Gastrocnemius medialis (tissue), 4 donors: ENCODE data around the gene GHRHR. TPM values are rescaled to one million over a fixed set of nuclear protein-coding genes. Genes with fewer than 3 reads are reported as not detected.
A peak's percentile ranks its signal among the peaks of the same experiment; 100 is the strongest.

Experiments
- ATAC-seq, 2 donors: fragments of 150-250 bp; one replicate each; pipeline ENCODE4 v1.9.1; 2016
- DNase-seq, 2 donors: peaks; one replicate each; pipeline ENCODE4 v3.0.0-alpha.2; 2019
- H3K27ac ChIP-seq, 4 donors: fragments of 200-600 bp; sonication (generic); 1 replicate in 1 of 4; 2 replicates in 3 of 4; pipeline ENCODE4 v1.5.1; 2016 to 2018; ENCODE audit warnings: mild to moderate bottlenecking in 2 of 4, moderate library complexity in 1 of 4
- H3K27me3 ChIP-seq, 3 donors: fragments of 200-600 bp; sonication (generic) in 2 of 3; 1 replicate in 1 of 3; 2 replicates in 2 of 3; pipeline versions ENCODE4 v1.5.1 to v1.6.0; 2016 to 2019; ENCODE audit warnings: mild to moderate bottlenecking in 1 of 3, moderate library complexity in 1 of 3
- H3K36me3 ChIP-seq, 2 donors: fragments of 200-600 bp; sonication (generic) in 1 of 2; one replicate each; pipeline ENCODE4 v1.5.1; 2017 to 2018
- H3K4me1 ChIP-seq, 2 donors: fragments of 200-600 bp; sonication (generic) in 1 of 2; one replicate each; pipeline ENCODE4 v1.5.1; 2016 to 2017; ENCODE audit warnings: mild to moderate bottlenecking in 2 of 2
- H3K4me3 ChIP-seq, 4 donors: fragments of 200-600 bp; sonication (generic) in 3 of 4; 1 replicate in 1 of 4; 2 replicates in 3 of 4; pipeline ENCODE4 v1.5.1; 2016 to 2019; ENCODE audit warnings: mild to moderate bottlenecking in 2 of 4
- H3K9me3 ChIP-seq, 3 donors: fragments of 200-600 bp; sonication (generic) in 2 of 3; 1 replicate in 1 of 3; 2 replicates in 2 of 3; pipeline ENCODE4 v1.5.1; 2016 to 2019
- POLR2A ChIP-seq, 2 donors: fragments of 450-650 bp; IDR thresholded peaks; one replicate each; pipeline ENCODE4 v1.6.1; 2017; ENCODE audit warnings: antibody characterized with exemption in 2 of 2, mild to moderate bottlenecking in 2 of 2, moderate library complexity in 2 of 2
- in situ Hi-C, 4 donors: fragments of 200-750 bp; cut with MboI; loops; one replicate each; pipeline versions ENCODE4 v1.15.0 to v1.8.0; 2017; ENCODE audit warnings: low sequenced_read_pairs in 4 of 4
- intact Hi-C: fragments of 100-400 bp; cut with DNase I; formaldehyde crosslinking; loops from one replicate; pipeline ENCODE4 v1.15.1; 2023; ENCODE audit warnings: low total_unique reads
- total RNA-seq, 4 donors: library from RNA; depleted of rRNA; stranded (reverse); fragments of >200 nt; gene quantifications; one replicate each; pipeline versions ENCODE4 v1.1.0 to v1.2.3, GENCODE V29; 2016
- TF ChIP-seq, protein P1 (sequence below), 5 experiments: fragments of 450-650 bp in 3 of 5; fragments of 200-600 bp in 2 of 5; sonication (generic) in 2 of 5; IDR thresholded peaks in 4 of 5; conservative IDR thresholded peaks in 1 of 5; 1 replicate in 4 of 5; 2 replicates in 1 of 5; pipeline ENCODE4 v1.5.1; 2016 to 2019; ENCODE audit warnings: antibody characterized with exemption in 5 of 5, mild to moderate bottlenecking in 3 of 5, moderate library complexity in 3 of 5

Gene GHRHR
- total RNA-seq, 4 donors from 2014 or later = not detected

DNA sequence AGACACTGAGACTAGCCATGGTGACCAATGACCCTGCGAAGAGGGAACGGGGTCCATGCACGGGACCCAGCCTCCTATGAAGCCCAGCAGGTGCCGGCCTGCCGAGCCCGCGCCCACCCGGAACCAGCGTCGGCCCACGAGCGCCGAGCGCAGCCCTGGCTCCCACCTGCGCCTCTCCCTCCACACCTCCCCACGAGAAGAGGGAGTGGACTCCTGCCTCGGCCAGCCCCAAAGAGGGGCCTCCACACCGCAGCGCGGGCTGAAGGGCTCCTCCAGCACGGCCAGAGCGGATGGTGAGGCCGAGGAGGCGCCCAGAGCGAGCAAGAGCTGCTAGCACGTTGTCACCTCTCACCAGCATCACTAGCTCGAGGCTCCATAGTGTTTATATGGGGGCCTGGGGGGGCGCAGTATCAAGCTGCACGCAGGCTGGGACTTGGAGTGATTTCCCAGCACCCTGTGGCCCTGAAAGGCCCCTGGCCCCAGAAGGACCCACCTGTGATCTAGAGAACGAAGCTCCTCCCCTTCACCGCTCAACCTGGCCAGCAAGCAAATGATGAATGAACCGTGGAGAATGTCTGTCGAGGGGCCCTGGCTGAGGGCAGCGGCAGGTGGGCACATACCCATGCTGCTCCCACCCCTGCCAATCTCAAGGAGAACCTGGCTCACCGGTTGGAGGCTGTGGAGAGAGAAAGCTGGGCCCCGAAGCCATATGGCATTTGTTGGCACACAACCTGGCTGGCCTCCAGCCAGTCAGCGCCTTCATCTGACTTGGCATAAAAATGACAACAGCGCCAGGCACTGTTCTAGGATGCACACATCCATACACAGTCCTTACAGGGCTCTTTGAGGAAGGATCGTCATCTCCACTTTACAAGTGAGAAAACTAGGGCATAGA lies 30.7 kb downstream of the GHRHR start:
- DNase-seq = no peak
- in situ Hi-C loops = no loop called here
- intact Hi-C loops = no loop called here
- Histone ChIP-seq H3K4me3 (no peak overlapping the region), H3K27ac (no peak overlapping the region), H3K27me3 (no peaks in the 10 kb centered on the region), H3K9me3 (no peaks in the 10 kb centered on the region), H3K4me1 (no peaks in the 10 kb centered on the region), H3K36me3 (no peaks in the 10 kb centered on the region)
- no peak for TF ChIP-seq POLR2A (IDR thresholded peaks at IDR 0.05)
- TF ChIP-seq, protein P1, sequence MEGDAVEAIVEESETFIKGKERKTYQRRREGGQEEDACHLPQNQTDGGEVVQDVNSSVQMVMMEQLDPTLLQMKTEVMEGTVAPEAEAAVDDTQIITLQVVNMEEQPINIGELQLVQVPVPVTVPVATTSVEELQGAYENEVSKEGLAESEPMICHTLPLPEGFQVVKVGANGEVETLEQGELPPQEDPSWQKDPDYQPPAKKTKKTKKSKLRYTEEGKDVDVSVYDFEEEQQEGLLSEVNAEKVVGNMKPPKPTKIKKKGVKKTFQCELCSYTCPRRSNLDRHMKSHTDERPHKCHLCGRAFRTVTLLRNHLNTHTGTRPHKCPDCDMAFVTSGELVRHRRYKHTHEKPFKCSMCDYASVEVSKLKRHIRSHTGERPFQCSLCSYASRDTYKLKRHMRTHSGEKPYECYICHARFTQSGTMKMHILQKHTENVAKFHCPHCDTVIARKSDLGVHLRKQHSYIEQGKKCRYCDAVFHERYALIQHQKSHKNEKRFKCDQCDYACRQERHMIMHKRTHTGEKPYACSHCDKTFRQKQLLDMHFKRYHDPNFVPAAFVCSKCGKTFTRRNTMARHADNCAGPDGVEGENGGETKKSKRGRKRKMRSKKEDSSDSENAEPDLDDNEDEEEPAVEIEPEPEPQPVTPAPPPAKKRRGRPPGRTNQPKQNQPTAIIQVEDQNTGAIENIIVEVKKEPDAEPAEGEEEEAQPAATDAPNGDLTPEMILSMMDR (IDR thresholded peaks at IDR 0.05 in 4 of 5, conservative IDR thresholded peaks at IDR 0.05 in 1 of 5) = no peak
- ATAC-seq = no peak

DNA sequence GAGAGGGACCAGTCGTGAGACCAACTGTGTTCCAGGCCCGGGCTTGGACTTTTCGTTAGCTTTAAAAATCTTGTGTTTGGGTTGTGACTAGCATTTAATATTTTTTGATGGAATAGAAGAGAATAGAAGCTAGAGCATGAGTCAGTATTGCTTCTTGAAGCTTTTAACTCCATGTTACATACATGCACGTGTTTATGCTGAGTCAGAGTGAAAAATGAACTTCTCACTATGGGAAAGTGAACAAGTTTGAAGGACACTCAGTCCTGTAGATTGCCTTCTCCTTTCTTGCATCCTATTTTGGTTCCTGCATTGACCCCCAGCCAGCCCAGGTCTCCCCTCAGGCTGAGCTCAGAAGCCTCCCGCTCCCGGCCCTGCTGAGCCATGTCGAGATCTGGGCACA lies 31.8 kb downstream of the GHRHR start:
- TF ChIP-seq, protein P1 (IDR thresholded peaks at IDR 0.05 in 4 of 5, conservative IDR thresholded peaks at IDR 0.05 in 1 of 5) = no peak
- no peak for TF ChIP-seq POLR2A (IDR thresholded peaks at IDR 0.05)
- no peak overlapping the region for H3K27ac ChIP-seq

DNA sequence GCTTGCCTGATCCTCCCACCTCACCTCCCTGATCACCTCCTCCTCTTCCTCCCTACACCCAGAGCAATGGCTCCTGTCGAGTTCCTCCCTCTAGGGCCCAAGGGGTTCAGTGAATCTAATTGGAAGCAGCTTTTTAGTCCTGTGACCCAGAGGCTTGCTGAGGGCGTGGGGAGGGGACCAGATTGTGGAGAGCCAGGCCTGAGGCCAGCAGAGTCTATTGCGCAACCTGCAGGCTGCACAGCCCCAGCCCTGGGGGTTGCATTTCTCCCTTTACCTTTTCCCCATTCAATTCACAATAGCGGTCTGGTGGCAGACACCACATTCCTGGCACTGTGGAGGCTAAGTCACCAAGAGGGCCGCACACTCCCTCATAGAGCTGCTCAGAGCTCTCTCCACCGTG lies 32.5 kb downstream of the GHRHR start:
- H3K4me3 ChIP-seq = no peak overlapping the region
- no peaks in the 10 kb centered on the region for H3K27me3 ChIP-seq
- ATAC-seq = peak in 1 of 2 donors; percentile 45
- in situ Hi-C loops = no loop called here
- TF ChIP-seq, protein P1 (IDR thresholded peaks at IDR 0.05 in 4 of 5, conservative IDR thresholded peaks at IDR 0.05 in 1 of 5) = no peak
- no peak for TF ChIP-seq POLR2A (IDR thresholded peaks at IDR 0.05)
- intact Hi-C loops = no loop called here
- no peaks in the 10 kb centered on the region for H3K4me1 ChIP-seq
- no peaks in the 10 kb centered on the region for H3K9me3 ChIP-seq
- peak in 1 of 2 donors; percentile 21 for DNase-seq
- no peak overlapping the region for H3K27ac ChIP-seq
- H3K36me3 ChIP-seq = no peaks in the 10 kb centered on the region

More for the DNA sequence above, 31.8 kb downstream of the GHRHR start:
- Histone ChIP-seq H3K4me1 (no peaks in the 10 kb centered on the region), H3K4me3 (no peak overlapping the region), H3K27me3 (no peaks in the 10 kb centered on the region), H3K36me3 (no peaks in the 10 kb centered on the region), H3K9me3 (no peaks in the 10 kb centered on the region)
- intact Hi-C loops = no loop called here
- in situ Hi-C loops = no loop called here
- ATAC-seq (no peak), DNase-seq (no peak)

DNA sequence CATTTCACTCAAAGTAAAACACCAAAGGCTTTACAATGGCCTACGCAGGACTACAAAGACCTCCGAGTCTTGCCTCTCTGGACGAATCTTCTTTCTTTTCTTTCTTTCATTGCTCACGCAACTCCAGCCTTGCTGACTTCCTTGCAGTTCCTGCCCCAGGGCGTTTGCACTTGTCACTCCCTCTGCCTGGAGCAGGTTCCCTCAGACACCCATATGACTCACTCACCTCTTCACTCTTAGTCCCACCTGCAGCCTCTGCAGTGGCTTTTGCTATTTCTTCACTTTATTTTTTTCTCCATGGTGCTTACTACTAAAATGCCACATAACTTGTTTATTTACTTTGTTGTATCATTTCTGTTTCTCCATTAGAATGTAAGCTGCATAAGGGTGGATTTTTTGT lies 33.1 kb downstream of the GHRHR start:
- H3K9me3 ChIP-seq = no peaks in the 10 kb centered on the region
- no peak for ATAC-seq
- DNase-seq = no peak
- no peaks in the 10 kb centered on the region for H3K36me3 ChIP-seq
- intact Hi-C loops = no loop called here
- no peak overlapping the region for H3K27ac ChIP-seq
- no peaks in the 10 kb centered on the region for H3K27me3 ChIP-seq
- TF ChIP-seq, protein P1 (IDR thresholded peaks at IDR 0.05 in 4 of 5, conservative IDR thresholded peaks at IDR 0.05 in 1 of 5) = no peak
- H3K4me3 ChIP-seq = no peak overlapping the region
- no peaks in the 10 kb centered on the region for H3K4me1 ChIP-seq
- in situ Hi-C loops = no loop called here
